GM18870 (cell line): ENCODE data around the gene ZDHHC14.
"Not testable (repeated sequence)": the region's sequence is repeated elsewhere in the genome, so short reads cannot be mapped to it uniquely, and the experiment has no call there.

Experiments used
- ATAC-seq: cut with Tn5 transposase; IDR thresholded peaks from one replicate; pipeline ENCODE4 v1.9.1; 2021; ENCODE audit warnings: moderate library complexity; ENCODE audit not compliant: unreplicated experiment

ZDHHC14 gene

DNA sequence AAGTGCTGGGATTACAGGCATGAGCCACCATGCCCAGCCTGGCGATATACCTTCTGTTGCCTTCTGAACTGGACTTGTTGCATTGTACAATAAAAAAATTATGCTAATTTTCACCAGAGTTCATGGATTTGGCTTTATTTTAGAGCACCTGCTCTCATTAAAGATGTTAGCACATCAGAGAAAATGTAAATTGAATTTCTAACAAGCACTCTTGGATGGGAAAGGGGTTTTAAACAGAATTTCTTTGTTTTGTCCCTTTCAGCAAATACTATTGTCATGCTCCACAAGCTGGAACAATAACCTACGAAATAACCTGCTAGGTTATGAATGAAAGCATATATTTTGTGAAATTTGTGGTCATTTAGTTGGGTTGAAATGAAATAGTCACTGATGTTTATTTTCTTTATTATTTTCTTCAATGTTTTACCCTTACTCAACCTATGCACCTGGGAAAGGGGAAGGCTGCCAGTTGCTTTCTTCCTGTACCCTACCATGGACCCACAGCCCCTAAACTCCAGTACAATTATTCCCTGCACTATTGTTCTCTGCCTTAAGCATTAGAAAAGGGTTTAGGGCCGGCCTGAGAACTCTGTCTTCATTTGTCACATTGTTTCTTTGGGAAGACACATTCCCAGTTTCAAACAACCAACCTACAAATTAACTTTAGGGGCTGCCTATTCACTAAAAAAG lies 22.2 kb downstream of the ZDHHC14 start:
- ATAC-seq: no peak

DNA sequence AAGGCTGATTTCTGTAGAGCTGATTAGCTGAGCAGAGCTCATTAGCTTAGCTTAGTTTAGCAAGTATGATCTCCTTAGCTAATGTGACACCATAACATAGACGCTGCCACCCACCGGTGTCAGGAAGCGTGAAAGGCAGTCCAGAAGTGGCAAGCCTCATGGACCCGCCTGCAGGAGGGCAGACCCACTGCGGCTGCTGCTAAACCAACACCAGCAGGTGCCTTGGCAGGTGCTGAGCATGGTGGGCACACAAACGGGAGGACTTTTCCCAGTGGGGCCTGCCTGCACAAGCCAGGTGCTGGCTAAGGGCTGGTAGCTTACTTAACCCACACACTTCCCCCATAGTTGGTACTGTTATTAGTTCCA lies 22.7 kb downstream of the ZDHHC14 start:
- no peak for ATAC-seq

- ATAC-seq: no peak
Observed at GRCh38 chr6:157405986-157406385, 25.0 kb downstream of the ZDHHC14 start.

GRCh38 chr6:157406661-157407060 lies 25.7 kb downstream of the ZDHHC14 start:
- ATAC-seq: no peak

DNA sequence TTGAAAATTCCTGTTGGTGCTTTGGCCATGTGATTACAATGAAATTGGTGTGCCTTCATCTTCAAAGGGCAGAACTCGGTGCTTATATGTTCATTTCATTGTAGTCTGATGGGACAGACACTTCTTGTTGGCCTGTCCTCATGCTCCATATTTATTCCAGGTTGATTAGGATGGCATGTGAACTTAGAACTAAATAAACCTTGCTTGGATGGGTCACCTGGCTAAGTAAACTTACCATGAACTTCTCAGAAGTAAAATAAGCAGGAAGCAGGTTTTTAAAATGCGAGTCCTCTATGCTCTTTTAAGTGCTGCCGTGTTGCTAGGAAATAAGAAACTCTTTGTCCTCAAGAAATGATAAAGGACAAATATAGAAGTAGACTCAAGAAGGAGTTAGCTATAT lies 26.7 kb downstream of the ZDHHC14 start:
- no peak for ATAC-seq

- ATAC-seq: not testable (repeated sequence)
Observed at GRCh38 chr6:157408427-157408826, 27.4 kb downstream of the ZDHHC14 start.

DNA sequence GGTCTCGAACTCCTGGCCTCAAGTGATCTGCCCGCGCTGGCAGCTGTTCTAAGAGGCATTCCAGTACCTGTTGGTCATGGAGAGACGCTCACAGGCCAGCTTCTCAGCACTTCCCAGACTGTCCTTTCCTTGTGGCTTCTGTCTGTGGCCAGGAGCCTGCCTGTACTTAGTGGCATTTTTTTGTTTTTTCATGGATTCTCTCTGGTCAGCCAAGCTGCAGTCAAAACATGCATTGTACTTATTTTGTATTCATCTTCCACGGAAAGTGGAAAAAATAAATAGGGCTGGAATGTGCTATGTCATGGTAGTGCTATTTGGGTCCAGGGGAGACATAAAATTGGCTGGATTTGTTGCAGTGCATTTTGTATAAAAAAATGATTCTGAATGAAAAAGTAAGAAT lies 29.1 kb downstream of the ZDHHC14 start:
- ATAC-seq: no peak

DNA sequence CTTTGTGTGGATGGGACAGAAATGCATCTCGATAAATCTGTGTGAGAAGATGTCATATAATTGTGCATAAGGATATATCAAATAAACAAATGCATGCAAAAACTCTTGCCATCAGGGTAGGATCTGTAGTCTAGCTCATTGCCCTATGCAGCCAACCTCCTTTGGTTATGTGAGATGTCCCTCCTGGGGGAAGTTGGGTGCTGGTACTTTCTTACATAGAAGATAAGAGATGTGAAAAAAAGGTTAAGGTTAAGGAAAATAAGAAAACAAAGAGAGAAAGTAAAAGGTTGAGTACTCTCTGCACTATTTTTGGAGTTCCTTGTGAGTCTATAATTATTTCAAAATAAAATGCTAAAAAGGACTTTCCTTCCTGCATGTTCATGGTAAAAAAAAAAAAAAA lies 30.4 kb downstream of the ZDHHC14 start:
- no peak for ATAC-seq

- ATAC-seq: no peak
Observed at GRCh38 chr6:157412791-157413190, 31.8 kb downstream of the ZDHHC14 start.

- no peak for ATAC-seq
Observed at GRCh38 chr6:157420497-157420896, 39.5 kb downstream of the ZDHHC14 start.

DNA sequence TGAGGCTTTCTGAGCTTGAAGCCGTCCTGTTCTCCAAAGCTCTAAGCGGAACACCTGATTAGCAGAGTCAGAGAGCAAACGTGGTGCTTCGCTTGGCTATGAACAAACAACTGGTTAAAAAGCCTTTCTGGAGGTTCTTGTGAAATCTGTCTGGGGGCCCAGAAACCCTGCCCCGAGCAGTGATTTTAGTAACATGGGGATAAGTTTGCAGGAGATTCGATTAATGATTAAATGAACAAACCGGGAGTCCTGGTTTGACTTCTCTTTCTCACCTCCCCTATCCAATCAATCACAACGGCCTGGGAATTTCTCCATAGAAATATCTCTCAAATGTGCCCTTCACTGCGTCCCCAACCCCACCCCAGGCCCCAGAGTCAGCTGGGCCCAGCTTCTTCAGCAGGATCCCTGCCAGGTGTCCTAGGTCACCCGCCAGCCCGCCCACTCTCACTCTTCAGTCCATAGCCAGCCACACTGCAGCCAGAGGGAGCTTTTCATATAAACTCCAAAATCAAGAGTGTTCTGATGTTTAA lies 43.6 kb downstream of the ZDHHC14 start:
- no peak for ATAC-seq

DNA sequence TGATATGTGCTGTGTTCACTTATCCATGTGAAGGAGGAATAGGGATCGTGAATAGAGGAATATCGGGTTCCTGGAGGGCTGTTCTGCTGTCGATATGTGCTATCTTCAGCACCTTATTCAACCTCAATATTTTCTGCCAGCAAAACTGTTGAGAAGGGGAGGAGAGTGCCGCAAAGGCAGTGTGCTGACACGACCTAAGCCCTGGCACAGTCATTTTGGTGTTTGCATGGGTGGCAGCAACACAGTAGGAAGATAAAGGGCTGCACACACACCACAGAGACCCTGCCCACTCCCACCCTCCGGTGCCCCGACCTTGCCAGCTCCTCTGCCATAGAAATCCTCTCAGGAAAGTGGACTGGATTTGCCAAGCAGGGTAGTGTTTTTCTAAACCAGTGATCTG lies 47.0 kb downstream of the ZDHHC14 start:
- no peak for ATAC-seq

DNA sequence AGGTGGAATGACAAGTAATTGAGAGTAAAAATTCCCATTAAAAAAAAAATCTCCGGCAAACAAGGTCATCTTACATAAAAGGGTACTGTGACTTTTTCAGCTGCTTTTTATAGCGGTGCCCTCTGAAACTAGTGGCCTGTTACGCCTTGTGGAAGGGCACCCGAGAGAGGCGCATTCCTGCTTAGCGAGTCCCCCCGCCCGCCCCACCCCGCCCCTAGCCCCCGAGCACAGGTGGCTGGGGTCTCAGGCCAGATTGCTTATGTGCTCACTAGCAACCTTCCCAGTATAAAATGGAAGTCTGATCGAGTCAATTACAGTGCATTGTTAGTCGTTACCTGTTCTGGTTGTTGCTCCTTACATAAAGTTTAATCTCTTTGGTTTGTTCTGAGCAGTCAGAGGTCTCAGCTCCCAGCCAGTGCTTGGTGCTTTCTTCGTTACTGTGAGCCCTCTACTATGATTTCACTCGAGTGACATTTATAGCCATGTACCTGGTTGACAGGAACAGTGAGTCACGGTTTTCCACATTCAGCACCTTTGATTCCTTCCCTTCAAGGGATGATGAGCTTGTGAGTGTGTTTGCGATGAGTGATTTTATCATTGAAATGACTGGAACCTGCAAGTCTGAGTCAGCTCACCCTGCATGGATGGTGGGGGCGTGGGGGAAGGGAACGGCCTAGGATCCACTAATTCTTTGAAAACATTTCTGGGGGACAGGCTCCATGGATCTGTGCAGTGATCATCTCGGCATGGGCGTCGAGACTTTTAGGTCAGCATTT lies 47.6 kb downstream of the ZDHHC14 start:
- ATAC-seq: no peak

- no peak for ATAC-seq
Observed at GRCh38 chr6:157429248-157429647, 48.3 kb downstream of the ZDHHC14 start.

- ATAC-seq: no peak
Observed at GRCh38 chr6:157430834-157431233, 49.8 kb downstream of the ZDHHC14 start.

GRCh38 chr6:157432231-157432891 lies 51.4 kb downstream of the ZDHHC14 start:
- ATAC-seq: no peak

DNA sequence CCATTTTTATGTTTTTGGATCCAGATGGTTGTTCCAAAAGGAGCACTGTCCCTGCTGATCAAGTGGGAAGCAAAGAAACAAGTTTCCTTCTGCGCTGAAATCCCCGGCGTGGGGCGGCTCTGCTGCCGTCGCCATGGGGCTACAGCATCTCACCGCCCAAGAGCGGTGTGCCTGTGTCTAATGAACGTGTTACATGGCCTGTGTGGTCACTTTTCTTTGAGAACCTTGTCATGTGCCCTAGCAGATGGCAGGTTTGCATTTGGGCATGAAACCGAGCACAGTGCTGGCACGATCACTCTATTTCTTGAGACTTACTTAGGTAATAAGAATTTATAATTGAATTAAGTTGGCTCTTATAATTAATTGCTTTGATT lies 51.9 kb downstream of the ZDHHC14 start:
- ATAC-seq: no peak

DNA sequence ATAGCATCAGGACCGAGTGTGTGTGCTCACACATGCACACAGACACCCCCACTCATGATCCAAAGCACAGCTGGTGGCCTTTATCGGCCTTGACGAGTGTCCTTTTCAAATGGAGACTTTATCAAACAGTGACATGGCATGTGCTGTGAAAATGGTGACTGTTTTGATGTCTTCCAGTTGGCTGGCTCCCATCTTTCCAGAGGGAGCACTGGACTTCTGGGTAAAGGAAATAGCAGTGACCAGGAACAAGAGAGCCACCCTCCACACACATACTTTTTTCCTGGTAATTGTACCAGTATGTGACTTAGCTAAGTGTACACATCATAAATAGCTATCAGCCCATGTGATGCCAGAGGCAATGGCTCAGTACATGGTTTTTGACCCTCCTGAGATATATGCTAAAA lies 52.7 kb downstream of the ZDHHC14 start:
- no peak for ATAC-seq

- no peak for ATAC-seq
Observed at GRCh38 chr6:157434349-157435033, 53.5 kb downstream of the ZDHHC14 start.

DNA sequence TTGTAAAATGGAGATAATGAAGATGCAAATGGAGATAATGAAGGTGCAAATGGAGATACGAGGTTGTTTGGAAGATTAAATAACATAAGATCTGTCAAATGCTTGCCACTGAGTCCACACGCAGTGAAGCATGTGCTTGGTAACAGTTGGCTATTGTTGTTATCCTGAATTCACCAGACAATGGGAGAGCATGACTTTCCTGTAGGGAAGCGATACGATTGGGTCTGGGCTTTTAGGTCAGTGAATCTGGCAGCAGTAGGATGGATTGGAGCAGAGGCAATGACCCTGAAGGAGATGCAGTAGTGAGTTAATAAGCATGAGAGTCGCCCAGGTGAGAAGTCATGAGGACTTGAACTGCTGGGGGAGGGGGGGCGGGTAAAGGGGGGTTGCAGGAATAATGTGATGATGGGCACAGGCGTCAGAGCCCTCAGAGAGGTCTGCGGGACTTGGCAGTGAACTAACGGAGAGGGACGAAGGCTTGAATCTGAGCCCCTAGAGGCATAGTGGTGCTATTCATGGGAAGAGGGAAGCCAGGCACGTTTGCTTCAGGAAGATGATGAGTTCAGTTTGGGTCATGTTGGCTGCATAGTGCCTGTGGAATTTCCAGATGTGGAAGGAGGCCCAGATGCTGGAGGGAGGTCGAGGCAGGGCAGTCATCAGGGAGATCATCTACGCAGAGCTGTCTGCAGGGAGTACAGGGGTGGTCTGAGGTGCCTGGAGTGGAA lies 55.4 kb downstream of the ZDHHC14 start:
- ATAC-seq: no peak

- no peak for ATAC-seq
Observed at GRCh38 chr6:157436944-157437336, 56.0 kb downstream of the ZDHHC14 start.
